ENCODE measurements around the gene DIP2C. TPM values are rescaled to one million over a fixed set of nuclear protein-coding genes. Genes with fewer than 3 reads are reported as not detected.
"Not testable (repeated sequence)": the region's sequence is repeated elsewhere in the genome, so short reads cannot be mapped to it uniquely, and the experiment has no call there.

Gene DIP2C
- total RNA-seq, 4 donors from 2014 or later: 2.4 to 14.9 (median 6.1) TPM

- Histone ChIP-seq H3K4me3 (no peak overlapping the region), H3K4me1 (no peaks in the 10 kb centered on the region), H3K36me3 (peaks cover 0 to 25% (median 4%) of the 10 kb centered on the region in 3 donors), H3K27ac (no peak overlapping the region), H3K27me3 (no peaks in the 10 kb centered on the region), H3K9me3 (no peaks in the 10 kb centered on the region)
- DNase-seq: no peak
- intact Hi-C loops (cut with DNase I): no loop called here
- WGBS, 2 donors: 92 to 93% methylated on average over 13 to 17 of the region's 19 CpGs
- TF ChIP-seq CTCF (IDR thresholded peaks at IDR 0.05) (no peak), POLR2A (IDR thresholded peaks at IDR 0.05) (no peak)
Measured at GRCh38 chr10:436013-436697, 253.3 kb downstream of the DIP2C start.

- TF ChIP-seq POLR2A (IDR thresholded peaks at IDR 0.05) (no peak), CTCF (IDR thresholded peaks at IDR 0.05) (no peak)
- 78 to 89% methylated on average over 3 of the region's 3 CpGs for WGBS, 2 donors
- Histone ChIP-seq H3K4me1 (no peaks in the 10 kb centered on the region), H3K36me3 (peaks cover 0 to 20% (median 4%) of the 10 kb centered on the region in 3 donors), H3K27me3 (no peaks in the 10 kb centered on the region), H3K9me3 (no peaks in the 10 kb centered on the region), H3K4me3 (no peak overlapping the region), H3K27ac (no peak overlapping the region)
- intact Hi-C loops (cut with DNase I): no loop called here
- no peak for DNase-seq
Measured at GRCh38 chr10:435397-435796, 254.1 kb downstream of the DIP2C start.

DNA sequence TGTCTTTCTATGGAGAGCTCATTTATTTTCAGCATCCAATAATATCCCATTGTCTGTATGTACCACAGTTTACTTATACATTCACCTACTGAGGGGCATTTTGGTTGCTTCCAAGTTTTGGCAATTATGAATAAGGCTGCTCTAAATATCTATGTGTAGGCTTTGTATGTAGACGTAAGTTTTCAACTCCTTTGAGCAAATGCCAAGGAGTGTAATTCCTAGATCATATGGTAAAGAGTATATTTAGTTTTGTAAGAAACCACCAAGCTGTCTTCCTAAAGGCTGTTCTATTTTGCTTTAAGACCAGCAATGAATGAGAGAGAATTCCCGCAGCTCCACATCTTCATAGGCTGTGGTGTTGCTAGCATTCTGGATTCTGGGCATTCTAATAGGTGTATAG, 259.8 kb downstream of the DIP2C start:
- Histone ChIP-seq H3K9me3 (no peaks in the 10 kb centered on the region), H3K36me3 (no peaks in the 10 kb centered on the region), H3K27me3 (no peaks in the 10 kb centered on the region), H3K27ac (no peak overlapping the region), H3K4me3 (no peak overlapping the region), H3K4me1 (no peaks in the 10 kb centered on the region)
- 88 to 94% methylated on average over 2 of the region's 2 CpGs for WGBS, 2 donors
- TF ChIP-seq CTCF (IDR thresholded peaks at IDR 0.05): no peak
- no peak for TF ChIP-seq POLR2A (IDR thresholded peaks at IDR 0.05)
- intact Hi-C loops (cut with DNase I): no loop called here
- no peak for DNase-seq

- no peak overlapping the region for H3K4me3 ChIP-seq
- no peaks in the 10 kb centered on the region for H3K36me3 ChIP-seq
- DNase-seq: no peak
- no peaks in the 10 kb centered on the region for H3K4me1 ChIP-seq
- H3K9me3 ChIP-seq: no peaks in the 10 kb centered on the region
- no peak overlapping the region for H3K27ac ChIP-seq
- no peak for TF ChIP-seq POLR2A (IDR thresholded peaks at IDR 0.05)
- no peak for TF ChIP-seq CTCF (IDR thresholded peaks at IDR 0.05)
- intact Hi-C loops (cut with DNase I): no loop called here
- H3K27me3 ChIP-seq: no peaks in the 10 kb centered on the region
- WGBS, 2 donors: 64 to 67% methylated on average over 9 of the region's 9 CpGs
Measured at GRCh38 chr10:427761-428519, 261.5 kb downstream of the DIP2C start.

GRCh38 chr10:425365-425764, 264.1 kb downstream of the DIP2C start:
- H3K27ac ChIP-seq; intact Hi-C loops (cut with DNase I); H3K4me1 ChIP-seq; H3K9me3 ChIP-seq; H3K4me3 ChIP-seq; H3K27me3 ChIP-seq; DNase-seq: not testable (repeated sequence)
- H3K36me3 ChIP-seq: peaks cover 0 to 19% (median 0%) of the 10 kb centered on the region in 3 donors
- 89 to 93% methylated on average over 10 to 12 of the region's 12 CpGs for WGBS, 2 donors

DNA sequence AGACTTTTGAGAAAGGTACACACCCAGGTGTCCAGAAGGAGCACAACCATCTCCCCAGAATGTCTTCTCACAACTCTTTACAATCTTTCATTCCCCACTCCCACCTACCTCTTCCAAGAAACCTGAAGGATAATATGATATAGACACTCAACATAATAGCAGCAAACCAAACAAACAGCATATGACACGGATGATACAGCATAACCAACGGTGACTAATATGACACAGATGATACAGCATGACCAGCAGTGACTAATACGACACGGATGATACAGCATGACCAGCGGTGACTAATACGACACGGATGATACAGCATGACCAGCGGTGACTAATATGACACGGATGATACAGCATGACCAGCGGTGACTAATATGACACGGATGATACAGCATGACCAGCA, 264.7 kb downstream of the DIP2C start:
- H3K27ac ChIP-seq; H3K4me1 ChIP-seq; DNase-seq; H3K4me3 ChIP-seq; H3K27me3 ChIP-seq; intact Hi-C loops (cut with DNase I); H3K9me3 ChIP-seq: not testable (repeated sequence)
- WGBS, 2 donors: 68 to 97% methylated on average over 3 to 6 of the region's 11 CpGs
- H3K36me3 ChIP-seq: peaks cover 0 to 25% (median 0%) of the 10 kb centered on the region in 3 donors
